ENCODE results near the gene DNAH9.
"Not testable (repeated sequence)": the region's sequence is repeated elsewhere in the genome, so short reads cannot be mapped to it uniquely, and the experiment has no call there.

Gene DNAH9

DNA sequence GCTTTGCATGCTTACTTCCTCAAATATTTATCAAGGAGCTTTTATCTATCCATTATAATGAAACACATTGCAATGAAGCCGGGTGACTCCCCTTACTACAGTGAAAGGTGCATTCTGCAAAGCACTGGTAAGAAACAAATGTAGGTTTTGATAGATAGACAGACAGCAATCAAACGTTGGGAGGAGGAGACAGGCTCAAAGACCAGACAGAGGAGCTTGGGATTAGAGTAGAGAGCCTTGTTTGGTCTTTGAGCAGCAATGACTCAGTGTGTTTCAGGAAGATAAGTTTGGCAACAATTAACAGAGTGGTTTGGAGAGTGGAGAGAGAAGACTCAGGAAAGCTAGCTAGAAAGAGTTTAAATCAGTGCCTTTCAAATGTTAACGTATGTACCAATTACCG, 330.2 kb downstream of the DNAH9 start:
- DNase-seq, result no peak

DNA sequence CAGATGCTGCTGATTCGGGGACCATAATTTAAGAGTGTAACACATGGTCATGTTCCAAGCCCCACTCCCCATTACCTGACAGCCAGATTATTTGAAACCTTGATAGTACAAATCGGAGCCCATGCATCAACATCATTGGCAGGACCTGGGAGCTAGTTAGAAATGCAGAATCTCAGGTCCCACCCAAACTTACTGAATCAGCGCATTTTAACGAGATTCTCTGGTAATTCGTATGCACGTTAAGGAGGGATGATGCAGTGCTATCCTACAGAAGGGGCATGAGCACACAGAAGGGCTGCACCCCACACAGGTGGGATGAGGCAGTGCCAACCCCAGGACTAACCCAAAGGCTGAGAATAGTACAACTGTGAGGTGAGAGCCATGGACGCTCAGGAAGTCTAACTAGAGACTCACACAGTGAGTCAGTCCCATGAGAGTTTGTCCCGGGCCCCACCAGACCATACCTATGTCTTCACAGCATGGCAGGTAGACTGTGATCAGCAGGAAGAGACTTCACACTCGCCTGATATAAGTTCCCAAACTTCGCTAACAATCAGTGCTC, 334.1 kb downstream of the DNAH9 start:
- DNase-seq, result no peak

DNA sequence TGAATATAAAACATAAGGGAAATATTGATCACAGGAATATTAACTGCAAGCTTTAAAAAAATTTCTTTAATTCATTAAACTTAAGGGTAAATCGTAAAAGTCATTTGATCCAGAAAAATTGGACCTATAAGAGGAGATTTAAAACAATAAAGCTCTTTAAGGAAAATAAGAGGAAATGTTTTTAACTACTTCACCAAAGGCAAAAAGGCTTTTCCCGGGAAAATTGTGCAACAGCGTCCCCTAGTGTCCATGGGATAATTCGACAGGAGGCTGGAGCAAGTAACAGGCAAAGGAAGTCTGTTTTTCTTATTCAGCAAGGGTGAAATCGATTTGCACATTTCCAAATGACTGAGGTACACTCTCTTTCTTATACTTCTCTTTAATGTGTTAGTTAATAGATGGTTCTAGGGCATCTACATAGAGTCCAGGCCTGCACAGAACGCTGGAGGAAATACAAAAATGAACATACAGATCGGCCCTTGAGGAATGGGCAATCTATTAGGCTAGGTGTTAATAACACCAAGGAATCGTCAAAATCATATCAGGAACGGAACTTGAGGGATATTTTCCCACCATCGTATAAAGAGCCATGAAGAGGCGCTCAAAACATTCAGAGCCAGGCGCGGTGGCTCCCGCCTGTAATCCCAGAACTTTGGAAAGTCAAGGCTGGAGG, 337.6 kb downstream of the DNAH9 start:
- DNase-seq, result no peak

GRCh38 chr17:11940904-11941303, 342.6 kb downstream of the DNAH9 start:
- DNase-seq, result no peak

DNA sequence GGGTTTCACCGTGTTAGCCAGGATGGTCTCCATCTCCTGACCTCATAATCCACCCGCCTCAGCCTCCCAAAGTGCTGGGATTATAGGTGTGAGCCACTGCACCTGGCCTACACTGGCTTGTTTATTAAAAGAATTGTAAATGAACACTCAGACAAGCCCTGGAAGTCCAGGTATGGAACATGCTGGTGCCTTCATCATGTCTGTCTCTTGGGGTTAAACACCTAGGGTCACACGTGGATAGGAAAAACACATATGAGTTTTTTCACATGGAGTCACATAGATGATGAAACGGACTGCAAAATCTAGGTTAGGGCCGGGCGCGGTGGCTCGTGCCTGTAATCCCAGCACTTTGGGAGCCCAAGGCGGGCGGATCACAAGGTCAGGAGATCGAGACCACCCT, 344.8 kb downstream of the DNAH9 start:
- DNase-seq, result not testable (repeated sequence)

- DNase-seq, result no peak
Measured at GRCh38 chr17:11943759-11944347, 345.6 kb downstream of the DNAH9 start.

DNA sequence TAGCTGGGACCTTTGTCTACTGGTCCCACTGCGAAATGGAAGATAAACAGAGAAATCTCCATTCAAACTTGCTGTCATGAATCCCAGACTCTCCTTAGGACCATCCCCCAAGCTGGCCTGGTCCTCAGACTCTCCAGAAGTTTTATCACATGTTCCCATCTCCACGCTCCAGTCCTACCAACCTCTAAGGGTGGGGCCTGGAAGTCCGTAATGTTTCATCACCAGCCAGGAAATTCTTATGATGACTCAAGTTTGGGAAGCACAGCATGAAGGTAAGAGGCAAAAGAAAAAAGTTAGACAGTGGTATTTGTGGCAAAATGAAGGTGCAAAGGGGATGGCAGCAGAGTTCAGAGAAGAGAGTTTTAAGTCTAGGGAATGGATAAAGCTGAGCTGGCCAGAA, 346.3 kb downstream of the DNAH9 start:
- no peak for DNase-seq

DNA sequence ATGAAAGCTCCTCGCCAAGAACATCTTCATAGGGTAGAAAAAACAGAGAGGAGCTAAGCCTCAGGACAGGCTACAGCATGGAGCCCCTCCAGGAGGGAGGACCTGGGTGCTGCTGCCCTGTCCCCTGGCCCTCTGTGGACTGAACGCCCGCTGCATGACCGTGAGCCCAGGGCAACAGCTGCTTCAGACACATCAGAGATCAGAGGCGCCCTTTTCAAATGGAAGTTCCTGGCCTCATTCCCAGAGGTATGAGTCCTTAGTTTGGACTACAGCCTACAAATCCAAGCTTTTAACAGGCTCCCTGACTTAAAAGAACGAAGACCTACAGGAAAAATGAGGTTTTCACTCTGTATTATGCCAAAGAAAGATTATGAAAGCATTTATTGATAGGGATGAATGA, 350.5 kb downstream of the DNAH9 start:
- no peak for DNase-seq

- DNase-seq, result not testable (repeated sequence)
Measured at GRCh38 chr17:11949571-11949970, 351.3 kb downstream of the DNAH9 start.

- DNase-seq, result no peak
Measured at GRCh38 chr17:11950771-11951519, 352.7 kb downstream of the DNAH9 start.

- DNase-seq, result no peak
Measured at GRCh38 chr17:11952610-11953009, 354.3 kb downstream of the DNAH9 start.

DNA sequence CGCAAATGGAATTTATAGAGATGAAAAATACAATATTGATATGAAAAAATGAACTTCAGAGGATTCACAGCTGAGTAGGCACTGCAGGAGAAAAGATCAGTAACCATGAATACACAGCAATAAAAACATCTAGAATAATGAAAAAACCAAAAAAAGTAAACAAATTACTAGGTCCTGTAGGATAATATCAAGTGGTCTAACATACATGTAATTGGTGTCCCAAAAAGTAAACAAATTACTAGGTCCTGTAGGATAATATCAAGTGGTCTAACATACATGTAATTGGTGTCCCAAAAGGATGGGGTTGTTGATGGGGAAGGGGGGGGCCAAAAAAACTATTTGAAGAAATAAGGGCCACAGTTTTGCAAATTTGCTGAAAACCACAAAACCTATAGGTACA, 355.7 kb downstream of the DNAH9 start:
- no peak for DNase-seq

DNA sequence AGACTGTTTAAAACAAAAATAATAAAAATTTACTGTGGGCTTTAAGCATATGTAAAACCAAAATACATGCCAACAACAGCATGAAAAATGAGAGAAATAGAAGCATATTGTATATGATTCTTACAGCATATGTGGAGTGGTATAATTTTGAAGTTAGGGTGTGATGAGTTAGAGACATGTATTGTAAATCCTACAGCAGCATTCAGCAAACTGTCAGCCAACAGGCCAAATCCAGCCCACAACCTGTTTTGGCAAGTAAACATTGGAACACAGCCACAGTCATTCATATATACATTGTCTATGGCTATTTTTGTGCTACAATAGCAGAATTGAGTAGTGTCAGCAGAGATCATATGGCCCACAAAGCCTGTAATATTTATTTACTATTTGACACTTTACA, 356.7 kb downstream of the DNAH9 start:
- no peak for DNase-seq

DNA sequence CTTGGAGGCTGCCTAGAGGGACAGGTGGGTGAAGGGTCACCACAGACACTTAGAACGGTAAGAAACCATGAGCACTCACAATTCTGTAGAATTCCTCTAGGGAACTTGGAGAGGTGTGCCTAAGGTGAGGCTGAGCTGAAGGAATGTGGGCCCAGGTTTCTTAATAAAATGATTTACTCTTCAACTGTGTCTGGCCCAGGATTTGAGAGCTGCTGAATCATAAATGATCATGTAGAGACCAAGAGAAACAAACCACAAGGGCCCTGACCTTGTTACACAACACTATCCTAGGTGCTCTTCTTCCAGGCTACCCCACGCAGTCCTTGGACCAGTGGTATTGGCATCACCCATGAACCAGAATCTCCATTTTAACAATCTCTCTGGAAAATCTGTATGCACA, 371.3 kb downstream of the DNAH9 start:
- no peak for DNase-seq

- not testable (repeated sequence) for DNase-seq
Measured at GRCh38 chr17:11972741-11973140, 374.5 kb downstream of the DNAH9 start.

- no peak for DNase-seq
Measured at GRCh38 chr17:11979795-11980194, 381.5 kb downstream of the DNAH9 start.

GRCh38 chr17:11980813-11981212, 382.5 kb downstream of the DNAH9 start:
- no peak for DNase-seq

DNA sequence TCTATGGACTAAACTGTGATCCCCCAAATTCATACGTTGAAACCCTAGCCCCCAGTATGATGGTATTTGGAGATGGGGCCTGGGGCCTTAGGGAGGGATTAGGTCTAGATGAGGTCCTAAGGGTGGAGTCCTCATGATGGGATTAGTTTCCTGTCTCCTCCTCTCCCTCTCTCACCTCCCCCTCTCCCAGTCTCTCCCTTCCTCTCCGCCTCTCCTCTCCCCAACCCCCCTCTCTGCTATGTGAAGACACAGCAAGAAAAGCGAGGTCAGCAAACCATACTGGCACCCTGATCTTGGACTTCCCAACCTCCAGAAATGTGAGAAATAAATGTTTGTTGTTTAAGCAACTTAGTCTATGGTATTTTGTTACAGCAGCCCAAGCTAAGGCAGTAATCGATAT, 383.6 kb downstream of the DNAH9 start:
- no peak for DNase-seq

DNA sequence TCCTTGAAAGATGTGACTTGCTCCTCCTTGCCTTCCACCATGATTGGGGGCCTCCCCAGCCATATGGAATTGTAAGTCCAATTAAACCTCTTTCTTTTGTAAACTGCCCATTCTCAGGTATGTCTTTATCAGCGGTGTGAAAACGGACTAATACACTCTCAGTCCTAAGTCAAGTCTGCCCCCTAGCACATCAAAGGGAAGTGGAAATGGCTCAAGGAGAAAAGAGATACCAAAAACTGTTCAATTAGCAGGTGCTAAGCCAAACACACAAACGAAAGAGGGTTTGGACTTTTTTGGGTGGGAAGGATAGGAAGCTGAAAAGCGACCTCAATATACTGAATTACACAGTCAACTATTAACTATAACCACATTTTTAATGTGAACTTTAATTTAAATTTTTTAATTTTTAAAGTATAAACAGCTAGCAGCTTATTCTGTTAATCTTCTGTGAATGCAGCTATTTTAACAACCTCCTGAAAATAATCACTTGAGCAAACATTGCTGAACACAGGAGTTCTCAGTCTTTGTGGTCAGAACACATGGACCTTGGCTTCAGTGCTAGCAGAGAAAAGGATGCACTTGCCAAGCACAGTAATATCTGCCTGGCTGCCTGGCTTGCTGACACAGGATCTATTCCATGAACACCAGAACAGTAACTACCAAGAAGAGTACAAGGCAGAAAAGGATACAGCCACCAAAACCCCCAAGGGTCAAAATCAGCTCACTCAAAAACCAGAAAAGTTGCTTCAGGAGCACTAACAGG, 388.1 kb downstream of the DNAH9 start:
- DNase-seq, result no peak

DNA sequence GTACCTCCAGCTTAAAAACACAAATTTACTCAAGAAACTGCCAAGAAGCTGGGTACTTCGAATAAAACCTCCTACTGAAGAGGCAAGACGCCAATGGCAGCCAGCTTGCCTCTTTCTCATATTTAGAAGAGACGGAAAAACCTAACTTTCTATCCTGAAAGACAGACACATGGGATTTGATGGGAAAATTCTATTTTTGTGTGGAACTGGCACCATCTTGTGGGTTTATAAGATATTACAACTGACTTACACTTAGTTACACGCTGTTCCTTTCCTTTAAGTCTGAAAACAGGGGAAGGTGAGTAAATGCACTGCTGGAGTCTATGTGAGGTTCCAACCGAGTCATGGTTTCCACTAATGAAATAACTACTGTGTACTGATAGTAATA, 388.7 kb downstream of the DNAH9 start:
- no peak for DNase-seq

- no peak for DNase-seq
Measured at GRCh38 chr17:11990363-11990983, 392.2 kb downstream of the DNAH9 start.

- no peak for DNase-seq
Measured at GRCh38 chr17:11991461-11991860, 393.2 kb downstream of the DNAH9 start.

GRCh38 chr17:11996722-11997146, 398.5 kb downstream of the DNAH9 start:
- peak; percentile 50 to 52 for DNase-seq

Data from CD4-positive, alpha-beta T cell treated with Interleukin-1 beta for 1 hour (primary cell).